Measurements from ENCODE around the gene INSIG2.

- no peak for TF ChIP-seq NFYB (CRISPR knock-in tag; conservative IDR thresholded peaks at IDR 0.05; ENCODE audit: low read depth)
- no peak for TF ChIP-seq AFF4 (CRISPR knock-in tag; IDR thresholded peaks at IDR 0.05; ENCODE audit: borderline replicate concordance)
- no peak for TF ChIP-seq ESRRA (CRISPR knock-in tag; IDR thresholded peaks at IDR 0.05; ENCODE audit: borderline replicate concordance)
- TF ChIP-seq USF2 (CRISPR knock-in tag; IDR thresholded peaks at IDR 0.05) = no peak
- TF ChIP-seq ZNF671 (CRISPR knock-in tag; IDR thresholded peaks at IDR 0.05) = no peak
- no peak for TF ChIP-seq KAT7 (CRISPR knock-in tag; IDR thresholded peaks at IDR 0.05; ENCODE audit: borderline replicate concordance)
- TF ChIP-seq CTCF (IDR thresholded peaks at IDR 0.05) = no peak
These were observed 37.9 kb upstream of the INSIG2 start for GRCh38 chr2:118050386-118050785.

All from WTC11 (cell line).